Parathyroid adenoma (tissue), 2 donors: Measurements from ENCODE around the gene HIF3A.

Experiments used
- H2AFZ ChIP-seq: fragments of 300-600 bp; sonication (generic); one replicate; pipeline ENCODE4 v1.7.0; 2017; ENCODE audit warnings: antibody characterized with exemption, mild to moderate bottlenecking
- H3K27ac ChIP-seq: fragments of 300-600 bp; sonication (generic); one replicate; pipeline ENCODE4 v1.7.0; 2017
- H3K27me3 ChIP-seq: fragments of 300-600 bp; sonication (generic); one replicate; pipeline ENCODE4 v1.7.0; 2017; ENCODE audit warnings: low read length; ENCODE audit not compliant: control insufficient read depth, insufficient read depth
- H3K36me3 ChIP-seq: fragments of 300-600 bp; sonication (generic); one replicate; pipeline ENCODE4 v1.7.0; 2017; ENCODE audit warnings: low read length; ENCODE audit not compliant: control insufficient read depth, insufficient read depth
- H3K4me1 ChIP-seq: fragments of 300-600 bp; sonication (generic); one replicate; pipeline ENCODE4 v1.7.0; 2017; ENCODE audit warnings: control low read depth
- H3K4me2 ChIP-seq: fragments of 300-600 bp; sonication (generic); one replicate; pipeline ENCODE4 v1.7.0; 2017; ENCODE audit warnings: low read length
- H3K4me3 ChIP-seq: fragments of 300-600 bp; sonication (generic); one replicate; pipeline ENCODE4 v1.7.0; 2017; ENCODE audit warnings: low read depth, low read length
- H3K79me2 ChIP-seq: fragments of 300-600 bp; sonication (generic); one replicate; pipeline ENCODE4 v1.7.0; 2017; ENCODE audit warnings: control low read depth
- H3K9ac ChIP-seq: fragments of 300-600 bp; sonication (generic); one replicate; pipeline ENCODE4 v1.7.0; 2017; ENCODE audit warnings: mild to moderate bottlenecking
- H3K9me3 ChIP-seq: fragments of 300-600 bp; sonication (generic); one replicate; pipeline ENCODE4 v1.7.0; 2017; ENCODE audit warnings: low read length; ENCODE audit not compliant: control insufficient read depth
- TF ChIP-seq, protein P1 (sequence below): fragments of 300-600 bp; sonication (generic); IDR thresholded peaks from one replicate; pipeline ENCODE4 v1.7.0; 2017; ENCODE audit warnings: antibody characterized with exemption, mild to moderate bottlenecking
- donor health status: primary hyperparathyroidism.

HIF3A gene

DNA sequence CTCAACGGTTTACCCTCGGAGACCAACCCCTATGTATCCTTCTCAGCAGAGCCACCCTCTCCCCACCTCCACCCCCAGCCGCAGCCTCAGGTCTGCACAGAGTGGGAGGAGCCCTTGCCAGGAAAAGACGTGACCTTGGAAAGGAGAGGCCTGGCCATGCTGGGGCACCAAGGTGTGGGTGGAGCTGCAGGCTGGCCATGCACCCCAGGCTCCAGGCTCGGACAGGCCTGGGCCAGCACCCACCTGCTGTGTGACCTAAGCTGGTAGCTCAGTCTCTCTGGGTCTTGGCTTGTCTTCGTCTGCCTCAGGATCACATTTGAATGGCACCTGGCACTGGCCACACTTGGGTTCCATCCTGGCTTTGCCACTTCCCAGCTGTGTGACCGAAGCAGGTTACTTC is 87.0 kb downstream of the HIF3A start:
- Histone ChIP-seq H3K4me1 (no peaks in the 10 kb centered on the region), H3K9me3 (no peaks in the 10 kb centered on the region), H3K4me2 (no peak overlapping the region), H3K4me3 (no peak overlapping the region), H3K79me2 (peaks cover 13% of the 10 kb centered on the region), H2AFZ (no peak overlapping the region), H3K27ac (no peak overlapping the region), H3K27me3 (no peaks in the 10 kb centered on the region), H3K36me3 (no peaks in the 10 kb centered on the region), H3K9ac (no peak overlapping the region)
- TF ChIP-seq, protein P1, sequence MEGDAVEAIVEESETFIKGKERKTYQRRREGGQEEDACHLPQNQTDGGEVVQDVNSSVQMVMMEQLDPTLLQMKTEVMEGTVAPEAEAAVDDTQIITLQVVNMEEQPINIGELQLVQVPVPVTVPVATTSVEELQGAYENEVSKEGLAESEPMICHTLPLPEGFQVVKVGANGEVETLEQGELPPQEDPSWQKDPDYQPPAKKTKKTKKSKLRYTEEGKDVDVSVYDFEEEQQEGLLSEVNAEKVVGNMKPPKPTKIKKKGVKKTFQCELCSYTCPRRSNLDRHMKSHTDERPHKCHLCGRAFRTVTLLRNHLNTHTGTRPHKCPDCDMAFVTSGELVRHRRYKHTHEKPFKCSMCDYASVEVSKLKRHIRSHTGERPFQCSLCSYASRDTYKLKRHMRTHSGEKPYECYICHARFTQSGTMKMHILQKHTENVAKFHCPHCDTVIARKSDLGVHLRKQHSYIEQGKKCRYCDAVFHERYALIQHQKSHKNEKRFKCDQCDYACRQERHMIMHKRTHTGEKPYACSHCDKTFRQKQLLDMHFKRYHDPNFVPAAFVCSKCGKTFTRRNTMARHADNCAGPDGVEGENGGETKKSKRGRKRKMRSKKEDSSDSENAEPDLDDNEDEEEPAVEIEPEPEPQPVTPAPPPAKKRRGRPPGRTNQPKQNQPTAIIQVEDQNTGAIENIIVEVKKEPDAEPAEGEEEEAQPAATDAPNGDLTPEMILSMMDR, result no peak

DNA sequence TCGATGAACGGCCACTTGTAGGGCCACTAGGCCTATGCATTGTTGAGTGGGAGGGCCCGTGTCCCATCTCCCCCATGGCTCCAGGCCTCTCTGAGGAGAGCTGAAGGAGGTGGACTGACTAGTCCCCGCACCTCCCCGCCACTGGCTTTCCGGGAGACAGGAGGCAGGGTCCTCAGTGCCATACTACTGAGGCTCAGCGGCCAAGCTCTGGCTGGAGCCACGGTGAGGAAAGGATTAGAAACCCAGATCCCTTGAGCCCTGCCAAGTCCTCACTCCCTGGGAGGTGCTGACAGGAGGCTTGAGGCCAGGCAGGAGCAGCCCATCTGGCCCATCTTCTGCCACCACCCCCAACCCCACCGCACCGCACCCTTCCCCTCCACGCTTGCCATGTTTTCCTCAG is 87.6 kb downstream of the HIF3A start:
- H2AFZ ChIP-seq, result no peak overlapping the region
- H3K27ac ChIP-seq, result no peak overlapping the region
- H3K9ac ChIP-seq, result no peak overlapping the region
- H3K9me3 ChIP-seq, result no peaks in the 10 kb centered on the region
- no peaks in the 10 kb centered on the region for H3K27me3 ChIP-seq
- TF ChIP-seq, protein P1, result no peak
- no peaks in the 10 kb centered on the region for H3K36me3 ChIP-seq
- H3K79me2 ChIP-seq, result peaks cover 13% of the 10 kb centered on the region
- H3K4me2 ChIP-seq, result no peak overlapping the region
- no peaks in the 10 kb centered on the region for H3K4me1 ChIP-seq
- no peak overlapping the region for H3K4me3 ChIP-seq

DNA sequence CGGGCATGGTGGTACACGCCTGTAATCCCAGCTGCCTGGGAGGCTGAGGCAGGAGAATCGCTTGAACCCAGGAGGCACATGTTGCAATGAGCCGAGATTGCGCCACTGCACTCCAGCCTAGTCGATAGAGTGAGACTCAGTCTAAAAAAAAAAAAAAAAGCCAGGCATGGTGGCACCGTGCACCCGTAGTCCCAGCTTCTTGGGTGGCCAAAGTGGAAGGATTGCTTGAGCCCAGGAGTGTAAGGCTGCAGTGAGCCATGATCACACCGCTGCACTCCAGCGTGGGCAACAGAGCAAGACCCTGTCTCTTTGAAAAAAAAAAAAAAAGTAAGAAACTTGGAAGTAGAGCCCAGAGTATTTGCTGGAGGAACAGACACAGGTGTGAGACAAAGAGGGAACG is 88.8 kb downstream of the HIF3A start:
- H3K27ac ChIP-seq, result no peak overlapping the region
- no peaks in the 10 kb centered on the region for H3K4me1 ChIP-seq
- TF ChIP-seq, protein P1, result no peak
- H3K36me3 ChIP-seq, result no peaks in the 10 kb centered on the region
- no peak overlapping the region for H2AFZ ChIP-seq
- no peak overlapping the region for H3K4me2 ChIP-seq
- H3K9ac ChIP-seq, result no peak overlapping the region
- no peaks in the 10 kb centered on the region for H3K27me3 ChIP-seq
- H3K79me2 ChIP-seq, result peaks cover 13% of the 10 kb centered on the region
- no peaks in the 10 kb centered on the region for H3K9me3 ChIP-seq
- no peak overlapping the region for H3K4me3 ChIP-seq

DNA sequence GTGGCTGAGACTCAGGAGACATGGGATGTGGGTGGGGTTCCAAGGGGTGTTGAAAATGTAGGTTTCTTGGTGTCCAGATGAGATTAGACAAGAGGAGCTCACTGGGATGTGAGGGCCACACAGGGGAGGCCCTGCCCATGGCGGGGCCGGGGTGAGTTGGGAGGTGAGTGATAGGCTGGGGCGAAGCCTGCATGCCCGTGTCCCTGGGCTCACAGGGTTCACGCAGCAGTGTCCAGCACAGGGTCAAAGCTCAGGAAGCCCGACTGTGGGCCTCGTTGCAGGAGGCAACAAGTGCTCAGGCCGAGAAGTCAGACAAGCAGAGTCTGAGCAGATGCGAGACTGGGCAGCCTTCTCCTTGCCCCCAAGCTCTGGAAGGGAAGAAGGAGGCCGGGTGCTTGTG is 89.3 kb downstream of the HIF3A start:
- Histone ChIP-seq H3K36me3 (no peaks in the 10 kb centered on the region), H3K27me3 (no peaks in the 10 kb centered on the region), H3K4me3 (no peak overlapping the region), H3K4me1 (no peaks in the 10 kb centered on the region), H3K9me3 (no peaks in the 10 kb centered on the region), H3K4me2 (no peak overlapping the region), H2AFZ (no peak overlapping the region), H3K9ac (no peak overlapping the region), H3K79me2 (peaks cover 13% of the 10 kb centered on the region), H3K27ac (no peak overlapping the region)
- TF ChIP-seq, protein P1, result no peak

DNA sequence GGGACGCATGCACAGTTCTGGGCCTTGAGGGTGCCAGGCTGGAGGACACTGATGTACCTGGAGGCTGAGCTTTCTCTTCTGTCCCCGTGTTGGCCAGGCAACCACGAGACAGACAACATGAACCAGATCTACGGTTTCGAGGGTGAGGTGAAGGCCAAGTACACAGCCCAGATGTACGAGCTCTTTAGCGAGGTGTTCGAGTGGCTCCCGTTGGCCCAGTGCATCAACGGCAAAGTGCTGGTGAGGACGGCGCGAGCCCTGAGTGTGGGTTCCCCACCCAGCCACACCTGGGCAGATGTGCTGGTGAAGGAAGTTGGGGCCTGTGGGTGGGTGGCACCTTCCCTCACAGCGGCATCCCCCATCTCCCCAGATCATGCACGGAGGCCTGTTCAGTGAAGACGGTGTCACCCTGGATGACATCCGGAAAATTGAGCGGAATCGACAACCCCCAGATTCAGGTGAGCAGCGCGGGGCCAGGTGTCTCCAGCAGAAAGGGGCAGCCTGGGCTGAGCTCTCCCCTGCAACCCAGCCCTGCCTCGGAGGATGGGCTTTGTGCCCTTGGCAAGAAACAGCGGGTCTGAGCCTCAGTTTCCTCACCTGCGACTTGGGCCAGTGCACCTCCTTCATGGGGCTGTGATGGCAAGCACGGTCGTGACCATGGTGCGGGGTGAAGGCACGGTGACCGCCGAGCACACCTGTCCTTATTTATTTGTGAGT is 90.3 kb downstream of the HIF3A start:
- Histone ChIP-seq H3K27ac (no peak overlapping the region), H3K4me1 (no peaks in the 10 kb centered on the region), H3K9ac (no peak overlapping the region), H3K79me2 (peaks cover 10% of the 10 kb centered on the region), H3K27me3 (no peaks in the 10 kb centered on the region), H3K9me3 (no peaks in the 10 kb centered on the region), H3K36me3 (no peaks in the 10 kb centered on the region), H3K4me3 (no peak overlapping the region), H3K4me2 (no peak overlapping the region), H2AFZ (no peak overlapping the region)
- TF ChIP-seq, protein P1, result no peak
